KMS-11 (cell line): Measurements from ENCODE around the gene FFAR1.

Experiments used
- H2AFZ ChIP-seq: fragments of 200-600 bp; sonication (generic); 2 replicates; pipeline ENCODE4 v1.6.1; 2016; ENCODE audit warnings: antibody characterized with exemption, mixed run types, low read depth
- H3K27ac ChIP-seq: fragments of 200-600 bp; sonication (generic); 2 replicates; pipeline ENCODE4 v1.6.1; 2016; ENCODE audit warnings: mild to moderate bottlenecking, mixed run types
- H3K27me3 ChIP-seq: fragments of 200-600 bp; sonication (generic); 2 replicates; pipeline ENCODE4 v1.6.1; 2017; ENCODE audit warnings: mild to moderate bottlenecking, low read depth, mixed run types, moderate library complexity; ENCODE audit not compliant: insufficient read depth
- H3K36me3 ChIP-seq: fragments of 200-600 bp; sonication (generic); 2 replicates; pipeline ENCODE4 v1.6.1; 2017; ENCODE audit warnings: mild to moderate bottlenecking, mixed run types; ENCODE audit not compliant: insufficient read depth
- H3K4me1 ChIP-seq: fragments of 200-600 bp; sonication (generic); 2 replicates; pipeline ENCODE4 v1.6.1; 2016; ENCODE audit warnings: mild to moderate bottlenecking, low read depth, mixed run types; ENCODE audit not compliant: poor library complexity, severe bottlenecking
- H3K4me2 ChIP-seq: fragments of 200-600 bp; sonication (generic); 2 replicates; pipeline ENCODE4 v1.7.0; 2016; ENCODE audit warnings: mild to moderate bottlenecking, mixed run types
- H3K4me3 ChIP-seq: fragments of 200-600 bp; sonication (generic); IDR thresholded peaks from 2 replicates; pipeline ENCODE4 v1.6.1; 2017; ENCODE audit warnings: low read depth, low read length, mixed read lengths; ENCODE audit not compliant: insufficient read depth
- H3K79me2 ChIP-seq: fragments of 200-600 bp; sonication (generic); 2 replicates; pipeline ENCODE4 v1.6.1; 2016; ENCODE audit warnings: low read depth, mixed run types; ENCODE audit not compliant: insufficient read depth
- H3K9ac ChIP-seq: fragments of 200-600 bp; sonication (generic); 2 replicates; pipeline ENCODE4 v1.6.1; 2016; ENCODE audit warnings: mild to moderate bottlenecking, mixed run types
- H4K20me1 ChIP-seq: fragments of 200-600 bp; sonication (generic); 2 replicates; pipeline ENCODE4 v1.6.1; 2016; ENCODE audit warnings: mild to moderate bottlenecking, mixed run types; ENCODE audit not compliant: insufficient read depth
- CTCF ChIP-seq: fragments of 200-600 bp; sonication (generic); conservative IDR thresholded peaks from 2 replicates; pipeline ENCODE4 v1.6.1; 2017; ENCODE audit warnings: low read depth, mild to moderate bottlenecking, antibody characterized with exemption, low read length, moderate library complexity, mixed read lengths

The FFAR1 gene

GRCh38 chr19:35365303-35365702, 17.6 kb downstream of the FFAR1 start:
- Histone ChIP-seq H3K79me2 (no peaks in the 10 kb centered on the region), H2AFZ (no peak overlapping the region), H3K4me3 (no peak overlapping the region), H3K36me3 (no peaks in the 10 kb centered on the region), H3K27ac (no peak overlapping the region), H3K27me3 (no peaks in the 10 kb centered on the region), H3K9ac (no peak overlapping the region), H3K4me1 (no peaks in the 10 kb centered on the region), H4K20me1 (no peaks in the 10 kb centered on the region), H3K4me2 (no peak overlapping the region)
- TF ChIP-seq CTCF = no peak

- Histone ChIP-seq H3K36me3 (no peaks in the 10 kb centered on the region), H3K9ac (no peak overlapping the region), H3K4me1 (no peaks in the 10 kb centered on the region), H4K20me1 (no peaks in the 10 kb centered on the region), H3K79me2 (no peaks in the 10 kb centered on the region), H2AFZ (no peak overlapping the region), H3K27me3 (no peaks in the 10 kb centered on the region), H3K4me2 (no peak overlapping the region), H3K27ac (no peak overlapping the region), H3K4me3 (no peak overlapping the region)
- TF ChIP-seq CTCF = no peak
These were observed 20.7 kb downstream of the FFAR1 start for GRCh38 chr19:35368378-35368777.

DNA sequence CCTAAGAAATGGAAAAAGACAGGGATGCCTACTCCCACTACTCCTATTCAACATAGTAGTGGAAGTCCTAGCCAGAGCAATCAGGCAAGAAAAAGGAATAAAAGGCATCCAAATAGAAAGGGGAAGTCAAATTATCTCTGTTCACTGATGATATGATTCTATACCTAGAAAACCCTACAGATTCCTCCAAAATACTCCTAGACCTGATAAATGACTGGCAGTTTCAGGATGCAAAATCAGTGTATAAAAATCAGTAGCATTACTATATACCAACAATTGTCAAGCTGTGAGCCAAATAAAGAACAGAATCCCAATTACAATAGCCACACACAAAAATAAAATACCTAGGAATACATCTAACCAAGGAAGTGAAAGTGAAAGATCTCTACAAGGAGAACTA, 21.8 kb downstream of the FFAR1 start:
- Histone ChIP-seq H3K27ac (no peak overlapping the region), H2AFZ (no peak overlapping the region), H4K20me1 (no peaks in the 10 kb centered on the region), H3K36me3 (no peaks in the 10 kb centered on the region), H3K4me1 (no peaks in the 10 kb centered on the region), H3K4me3 (no peak overlapping the region), H3K27me3 (no peaks in the 10 kb centered on the region; the same call in 1 of the 2 replicates), H3K79me2 (no peaks in the 10 kb centered on the region), H3K9ac (no peak overlapping the region), H3K4me2 (no peak overlapping the region)
- no peak for TF ChIP-seq CTCF

GRCh38 chr19:35370722-35371121, 23.0 kb downstream of the FFAR1 start, which contains the start of gene GPR42:
Gene GPR42 (plus strand): TSS chr19:35371068. CDS start chr19:35371360, 292 bp downstream.
- no peaks in the 10 kb centered on the region for H4K20me1 ChIP-seq
- H3K36me3 ChIP-seq = no peaks in the 10 kb centered on the region
- no peak within 1 kb of the TSS for H3K9ac ChIP-seq
- H2AFZ ChIP-seq = no peak within 1 kb of the TSS
- H3K4me1 ChIP-seq = no peaks in the 10 kb centered on the region
- no peaks in the 10 kb centered on the region for H3K79me2 ChIP-seq
- no peak within 1 kb of the TSS for H3K4me3 ChIP-seq
- no peaks in the 10 kb centered on the region; the same call in 1 of the 2 replicates for H3K27me3 ChIP-seq
- TF ChIP-seq CTCF = no peak
- H3K27ac ChIP-seq = no peak within 1 kb of the TSS
- no peak within 1 kb of the TSS for H3K4me2 ChIP-seq
